SK-N-SH (cell line): ENCODE results near the gene TTC27.

Experiments used
- POLR2AphosphoS5 ChIP-seq: IDR thresholded peaks from 2 replicates; pipeline ENCODE4 v1.6.1; 2012; ENCODE audit warnings: low read depth, low read length
- SIN3A ChIP-seq: IDR thresholded peaks from 2 replicates; pipeline ENCODE4 v1.6.1; 2012; ENCODE audit warnings: low read depth, mild to moderate bottlenecking, low read length, moderate library complexity, borderline replicate concordance
- TF ChIP-seq, protein P1 (sequence below): fragments of 200-600 bp; sonication (generic); IDR thresholded peaks from 2 replicates; pipeline ENCODE4 v1.6.1; 2017; ENCODE audit warnings: antibody characterized with exemption, mild to moderate bottlenecking, moderate library complexity

DNA sequence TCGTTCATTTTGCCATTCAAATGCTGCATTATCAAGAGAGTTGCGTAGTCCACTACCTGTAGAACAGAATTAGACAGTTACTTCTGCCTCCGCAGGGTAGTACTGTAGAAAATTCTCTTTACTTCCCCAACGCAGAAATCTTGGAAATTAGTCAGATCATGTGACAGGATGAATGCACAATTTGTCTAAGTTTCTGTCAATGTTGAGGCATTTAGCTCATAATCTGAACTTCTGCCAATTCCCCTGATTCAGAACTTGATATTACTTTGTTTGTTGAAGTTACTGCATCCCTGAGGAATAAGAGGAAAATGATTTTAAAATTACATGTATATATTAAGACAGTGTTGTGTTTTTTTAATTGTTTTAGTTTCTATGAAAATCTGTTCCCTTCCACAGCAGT is 83.4 kb downstream of the TTC27 start:
- TF ChIP-seq, protein P1, sequence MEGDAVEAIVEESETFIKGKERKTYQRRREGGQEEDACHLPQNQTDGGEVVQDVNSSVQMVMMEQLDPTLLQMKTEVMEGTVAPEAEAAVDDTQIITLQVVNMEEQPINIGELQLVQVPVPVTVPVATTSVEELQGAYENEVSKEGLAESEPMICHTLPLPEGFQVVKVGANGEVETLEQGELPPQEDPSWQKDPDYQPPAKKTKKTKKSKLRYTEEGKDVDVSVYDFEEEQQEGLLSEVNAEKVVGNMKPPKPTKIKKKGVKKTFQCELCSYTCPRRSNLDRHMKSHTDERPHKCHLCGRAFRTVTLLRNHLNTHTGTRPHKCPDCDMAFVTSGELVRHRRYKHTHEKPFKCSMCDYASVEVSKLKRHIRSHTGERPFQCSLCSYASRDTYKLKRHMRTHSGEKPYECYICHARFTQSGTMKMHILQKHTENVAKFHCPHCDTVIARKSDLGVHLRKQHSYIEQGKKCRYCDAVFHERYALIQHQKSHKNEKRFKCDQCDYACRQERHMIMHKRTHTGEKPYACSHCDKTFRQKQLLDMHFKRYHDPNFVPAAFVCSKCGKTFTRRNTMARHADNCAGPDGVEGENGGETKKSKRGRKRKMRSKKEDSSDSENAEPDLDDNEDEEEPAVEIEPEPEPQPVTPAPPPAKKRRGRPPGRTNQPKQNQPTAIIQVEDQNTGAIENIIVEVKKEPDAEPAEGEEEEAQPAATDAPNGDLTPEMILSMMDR = no peak
- peak; percentile 52; the same call in 1 of the 2 replicates for TF ChIP-seq SIN3A
- TF ChIP-seq POLR2AphosphoS5 = peak; percentile 55; the same call in 1 of the 2 replicates
